ENCODE results near the gene TMEM272. TPM values are rescaled to one million over a fixed set of nuclear protein-coding genes. Genes with fewer than 3 reads are reported as not detected.

TMEM272 gene
- total and polyA plus RNA-seq, 2 of the 13 experiments (the other 11 are each of a cell fraction or from before 2014, with no cell fraction given) = 0.37 to 0.62 TPM

DNA sequence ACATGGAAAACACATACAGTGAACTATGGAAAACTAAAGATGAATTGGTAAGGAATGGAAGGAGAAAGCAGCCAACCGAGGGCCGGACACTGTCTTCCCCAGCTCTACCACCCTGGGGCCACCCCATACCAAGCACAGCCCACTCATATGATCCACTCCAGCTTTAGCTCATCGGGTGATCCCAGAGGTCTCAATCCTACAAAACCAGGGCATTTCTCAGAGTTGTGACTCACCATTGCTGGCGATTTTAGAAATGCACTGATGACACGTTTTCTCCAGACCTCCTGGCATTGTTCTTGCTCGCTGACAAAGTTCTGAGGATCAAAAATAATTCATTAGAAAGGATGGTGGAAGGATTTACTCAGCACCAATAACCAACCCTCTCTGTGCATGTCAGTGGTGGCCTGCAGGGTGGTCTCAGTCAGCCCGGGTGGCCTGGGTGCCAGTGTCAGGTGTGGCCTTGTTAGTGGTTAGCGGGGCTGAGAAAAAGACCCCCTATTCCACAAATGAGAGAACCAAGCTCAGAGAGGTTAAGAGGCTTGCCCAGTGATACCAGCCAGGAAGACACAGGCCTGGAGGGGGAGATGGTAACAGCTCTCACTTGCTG, 6.6 kb downstream of the TMEM272 start (continued):
- TF ChIP-seq ATF3 (CRISPR knock-in tag; IDR thresholded peaks at IDR 0.05) (no peak), ARID2 (CRISPR knock-in tag; IDR thresholded peaks at IDR 0.05; ENCODE audit: borderline replicate concordance) (no peak)

DNA sequence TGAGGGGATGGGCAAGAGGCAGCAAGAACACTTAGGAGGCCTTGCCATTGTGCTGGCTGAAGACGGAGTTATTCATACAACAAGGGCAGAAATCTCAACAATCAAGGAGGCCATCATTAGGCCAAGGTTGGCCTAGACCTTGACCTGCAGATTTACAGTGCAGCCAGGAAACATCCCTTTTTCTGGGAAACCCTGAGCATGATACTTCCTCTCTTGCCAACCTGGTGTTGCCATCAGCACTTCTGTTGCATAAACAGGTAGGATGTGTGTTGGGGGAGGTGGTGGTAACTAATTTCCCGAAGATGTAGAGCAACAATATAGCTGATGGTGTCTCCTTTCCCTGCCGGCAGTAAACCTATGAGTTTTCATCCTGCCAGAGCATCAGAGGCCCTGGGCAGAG, 8.0 kb downstream of the TMEM272 start:
- ATAC-seq (no peak), DNase-seq (ENCODE audit: low spot score) (no peak), FAIRE-seq (no peak)
- CTCF ChIA-PET (ENCODE audit: low intra/inter-chr PET ratio, low total read pairs) = no interaction called here
- Histone ChIP-seq H3K9me3 (ENCODE audit: low read length) (no peaks in the 10 kb centered on the region), H3K36me3 (replicated peaks in 1 of 2; ENCODE audit: control insufficient read depth in 1 of 2, insufficient read depth in 2 of 2, low read length in 2 of 2) (no peaks in the 10 kb centered on the region), H3K27ac (ENCODE audit: extremely low read length, insufficient read depth, low read length) (no peak overlapping the region), H3K27me3 (ENCODE audit: control insufficient read depth in 1 of 2, insufficient read depth in 2 of 2, low read length in 2 of 2) (no peaks in the 10 kb centered on the region), H4K20me1 (ENCODE audit: insufficient read depth, low read length) (no peaks in the 10 kb centered on the region), H3K4me1 (ENCODE audit: insufficient read depth, low read length) (no peaks in the 10 kb centered on the region), H3K4me2 (ENCODE audit: low read depth, low read length) (no peak overlapping the region), H3K4me3 (replicated peaks in 1 of 3; ENCODE audit: insufficient read depth in 1 of 3, low read depth in 2 of 3, low read length in 3 of 3) (no peak overlapping the region), H3K9ac (ENCODE audit: insufficient read depth, low read depth, low read length) (no peak overlapping the region), H3K79me2 (ENCODE audit: insufficient read depth, low read length) (no peaks in the 10 kb centered on the region), H2AFZ (ENCODE audit: low read length) (no peak overlapping the region)
- TF ChIP-seq ZMAT5 (CRISPR knock-in tag; IDR thresholded peaks at IDR 0.05; ENCODE audit: borderline replicate concordance, low read depth) (no peak), NFKBIZ (CRISPR knock-in tag; IDR thresholded peaks at IDR 0.05) (no peak), PHF8 (CRISPR knock-in tag; IDR thresholded peaks at IDR 0.05) (no peak), SNAPC2 (CRISPR knock-in tag; IDR thresholded peaks at IDR 0.05) (no peak), ZNF513 (CRISPR knock-in tag; conservative IDR thresholded peaks at IDR 0.05) (no peak)
- TF ChIP-seq, protein P1, sequence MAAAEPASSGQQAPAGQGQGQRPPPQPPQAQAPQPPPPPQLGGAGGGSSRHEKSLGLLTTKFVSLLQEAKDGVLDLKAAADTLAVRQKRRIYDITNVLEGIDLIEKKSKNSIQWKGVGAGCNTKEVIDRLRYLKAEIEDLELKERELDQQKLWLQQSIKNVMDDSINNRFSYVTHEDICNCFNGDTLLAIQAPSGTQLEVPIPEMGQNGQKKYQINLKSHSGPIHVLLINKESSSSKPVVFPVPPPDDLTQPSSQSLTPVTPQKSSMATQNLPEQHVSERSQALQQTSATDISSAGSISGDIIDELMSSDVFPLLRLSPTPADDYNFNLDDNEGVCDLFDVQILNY (CRISPR knock-in tag; conservative IDR thresholded peaks at IDR 0.05) = no peak
- in situ Hi-C loops (cut with HindIII; ENCODE audit: extremely low pct_ligation_motif_present, low pct_unique_long_range_greater_than_20kb) (no loop called here), intact Hi-C loops (cut with micrococcal nuclease; ENCODE audit: unreplicated experiment) (no loop called here)
- POLR2A ChIA-PET = no interaction called here
- no TSS peak for BruUV-seq (replicated peaks)
- 73% methylated on average over 3 of the region's 3 CpGs for WGBS (ENCODE audit: low lambda C conversion rate)

Measured in HepG2 (cell line).